H1 (cell line): Measurements from ENCODE around the gene SUSD6. TPM values are rescaled to one million over a fixed set of nuclear protein-coding genes. Genes with fewer than 3 reads are reported as not detected.

Experiments
- CEBPB ChIP-seq: IDR thresholded peaks from 2 replicates; pipeline ENCODE4 v1.6.1; 2012; ENCODE audit warnings: low read depth, low read length
- EGR1 ChIP-seq: IDR thresholded peaks from 2 replicates; pipeline ENCODE4 v1.6.1; 2011; ENCODE audit warnings: low read depth, low read length, borderline replicate concordance
- EP300 ChIP-seq, 2 experiments: IDR thresholded peaks; 1 replicate in 1 of 2; 2 replicates in 1 of 2; pipeline ENCODE4 v1.6.1; 2011 to 2012; ENCODE audit warnings: low read depth in 2 of 2, low read length in 2 of 2, mild to moderate bottlenecking in 2 of 2, borderline replicate concordance in 1 of 2, inconsistent platforms in 1 of 2, moderate library complexity in 1 of 2
- NRF1 ChIP-seq: IDR thresholded peaks from 2 replicates; pipeline ENCODE4 v1.6.1; 2011; ENCODE audit warnings: mild to moderate bottlenecking, low read depth, low read length, improper control_type of control experiment
- POU5F1 ChIP-seq: IDR thresholded peaks from 2 replicates; pipeline ENCODE4 v1.6.1; 2011; ENCODE audit warnings: low read depth, mild to moderate bottlenecking, low read length, moderate library complexity
- RNF2 ChIP-seq: fragments of 200-900, 300-1000 bp; sonication (generic); IDR thresholded peaks from 2 replicates; pipeline ENCODE4 v1.7.1; 2016; ENCODE audit warnings: borderline replicate concordance, low read depth, mild to moderate bottlenecking, antibody characterized with exemption, low read length; ENCODE audit not compliant: poor library complexity, severe bottlenecking; ENCODE audit errors: missing control alignments
- SP2 ChIP-seq: IDR thresholded peaks from 2 replicates; pipeline ENCODE4 v1.6.1; 2012; ENCODE audit warnings: mild to moderate bottlenecking, low read length, inconsistent platforms
- TBP ChIP-seq: IDR thresholded peaks from 2 replicates; pipeline ENCODE4 v1.6.1; 2011; ENCODE audit warnings: low read depth, low read length, improper control_type of control experiment
- polyA plus RNA-seq, 7 experiments: library from polyadenylated mRNA; depleted of rRNA in 3 of 7; stranded (reverse) in 5 of 7; unstranded in 2 of 7; fragments of >200 nt in 5 of 7; fragments of 200-250 nt in 2 of 7; gene quantifications; 1 replicate in 5 of 7; 2 replicates in 1 of 7; 4 replicates in 1 of 7; pipeline versions ENCODE4 v1.2.1 to v1.2.3, GENCODE V29; 2011 to 2013; ENCODE audit warnings: missing spikeins in 2 of 7, mixed read lengths in 2 of 7
- total RNA-seq: library from RNA; stranded (reverse); fragmentation: NEBNext Ultra II Directional; extraction: Animal tissue kit (Norgen Biotek cat#: 25700); gene quantifications from 2 replicates; pipeline ENCODE4 v1.2.1, GENCODE V29; 2021

Gene SUSD6
- total and polyA plus RNA-seq, 2 of the 8 experiments (the other 6 are each of a cell fraction or from before 2014, with no cell fraction given), result 3.0 to 3.8 TPM

GRCh38 chr14:69675245-69675583 is 63.8 kb downstream of the SUSD6 start (continued):
- TF ChIP-seq EGR1 (no peak), NRF1 (no peak), CEBPB (no peak), TBP (no peak), POU5F1 (no peak), EP300 (IDR thresholded peaks at IDR 0.05; ENCODE audit: borderline replicate concordance in 1 of 2, low read depth in 2 of 2, low read length in 2 of 2) (no peak), RNF2 (no peak), SP2 (no peak)
- TF ChIP-seq, all 59 proteins: peak for 0
